ENCODE results near the gene TUBGCP6. TPM values are rescaled to one million over a fixed set of nuclear protein-coding genes. Genes with fewer than 3 reads are reported as not detected.

Gene TUBGCP6
- total and polyA plus RNA-seq, 10 of the 15 experiments (the other 5 are each of a cell fraction or from before 2014, with no cell fraction given) = 0.74 to 41.4 (median 19.4) TPM

DNA sequence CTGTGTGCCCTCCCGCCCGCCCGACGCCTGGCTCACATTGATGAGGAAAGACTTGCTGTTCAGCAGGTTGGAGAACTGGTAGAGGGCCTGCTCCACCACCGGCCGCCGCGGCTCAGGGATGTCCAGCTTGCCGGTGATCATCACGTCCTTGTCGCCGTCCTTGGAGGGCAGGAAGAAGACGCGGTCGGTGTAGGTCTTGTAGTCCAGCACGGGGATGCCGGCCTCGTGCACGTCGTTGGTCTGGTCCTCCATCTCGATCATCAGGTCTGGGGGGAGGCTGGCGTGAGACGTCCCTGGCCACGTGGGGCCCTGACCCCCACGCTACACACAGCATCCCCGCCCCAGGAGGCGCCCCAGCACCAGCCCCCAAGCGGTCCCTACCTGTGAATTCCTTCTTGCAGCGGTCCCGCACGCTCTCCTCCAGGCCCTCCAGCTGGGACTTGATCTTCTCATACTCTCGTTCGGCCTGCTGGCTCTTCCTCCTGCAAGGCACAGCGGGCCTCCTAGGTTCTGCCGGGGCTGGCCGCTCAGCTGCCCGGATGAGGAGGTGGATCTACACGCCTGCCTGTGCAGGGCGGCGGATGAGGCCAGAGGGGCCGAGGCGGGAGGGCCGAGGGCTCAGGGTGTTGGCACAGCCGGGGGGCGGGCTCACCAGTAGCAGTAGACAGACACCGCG lies 36.0 kb upstream of the TUBGCP6 start (continued):
- TF ChIP-seq, protein P1, sequence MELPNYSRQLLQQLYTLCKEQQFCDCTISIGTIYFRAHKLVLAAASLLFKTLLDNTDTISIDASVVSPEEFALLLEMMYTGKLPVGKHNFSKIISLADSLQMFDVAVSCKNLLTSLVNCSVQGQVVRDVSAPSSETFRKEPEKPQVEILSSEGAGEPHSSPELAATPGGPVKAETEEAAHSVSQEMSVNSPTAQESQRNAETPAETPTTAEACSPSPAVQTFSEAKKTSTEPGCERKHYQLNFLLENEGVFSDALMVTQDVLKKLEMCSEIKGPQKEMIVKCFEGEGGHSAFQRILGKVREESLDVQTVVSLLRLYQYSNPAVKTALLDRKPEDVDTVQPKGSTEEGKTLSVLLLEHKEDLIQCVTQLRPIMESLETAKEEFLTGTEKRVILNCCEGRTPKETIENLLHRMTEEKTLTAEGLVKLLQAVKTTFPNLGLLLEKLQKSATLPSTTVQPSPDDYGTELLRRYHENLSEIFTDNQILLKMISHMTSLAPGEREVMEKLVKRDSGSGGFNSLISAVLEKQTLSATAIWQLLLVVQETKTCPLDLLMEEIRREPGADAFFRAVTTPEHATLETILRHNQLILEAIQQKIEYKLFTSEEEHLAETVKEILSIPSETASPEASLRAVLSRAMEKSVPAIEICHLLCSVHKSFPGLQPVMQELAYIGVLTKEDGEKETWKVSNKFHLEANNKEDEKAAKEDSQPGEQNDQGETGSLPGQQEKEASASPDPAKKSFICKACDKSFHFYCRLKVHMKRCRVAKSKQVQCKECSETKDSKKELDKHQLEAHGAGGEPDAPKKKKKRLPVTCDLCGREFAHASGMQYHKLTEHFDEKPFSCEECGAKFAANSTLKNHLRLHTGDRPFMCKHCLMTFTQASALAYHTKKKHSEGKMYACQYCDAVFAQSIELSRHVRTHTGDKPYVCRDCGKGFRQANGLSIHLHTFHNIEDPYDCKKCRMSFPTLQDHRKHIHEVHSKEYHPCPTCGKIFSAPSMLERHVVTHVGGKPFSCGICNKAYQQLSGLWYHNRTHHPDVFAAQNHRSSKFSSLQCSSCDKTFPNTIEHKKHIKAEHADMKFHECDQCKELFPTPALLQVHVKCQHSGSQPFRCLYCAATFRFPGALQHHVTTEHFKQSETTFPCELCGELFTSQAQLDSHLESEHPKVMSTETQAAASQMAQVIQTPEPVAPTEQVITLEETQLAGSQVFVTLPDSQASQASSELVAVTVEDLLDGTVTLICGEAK (IDR thresholded peaks at IDR 0.05; ENCODE audit: borderline replicate concordance) = no peak
- TF ChIP-seq CTCF (IDR thresholded peaks at IDR 0.05 in 2 of 3, conservative IDR thresholded peaks at IDR 0.05 in 1 of 3; ENCODE audit: control insufficient read depth in 2 of 3, extremely low read depth in 1 of 3, insufficient read depth in 1 of 3, low read depth in 3 of 3, low read length in 3 of 3) (no peak), SMAD5 (IDR thresholded peaks at IDR 0.05; ENCODE audit: low read depth) (no peak), KAT2A (conservative IDR thresholded peaks at IDR 0.05; ENCODE audit: control insufficient read depth, low read depth, low read length) (no peak), E4F1 (IDR thresholded peaks at IDR 0.05; ENCODE audit: borderline replicate concordance, partially characterized antibody) (no peak)
